ENCODE data around the gene BLOC1S4.

Gene BLOC1S4

GRCh38 chr4:6732441-6733357 lies 16.7 kb downstream of the BLOC1S4 start:
- FAIRE-seq: no peak
- DNase-seq (ENCODE audit: extremely low spot score, insufficient read length, low read depth): no peak

- FAIRE-seq: no peak
- no peak for DNase-seq (ENCODE audit: extremely low spot score, insufficient read length, low read depth)
These were observed 17.6 kb downstream of the BLOC1S4 start for GRCh38 chr4:6733358-6734164.

GRCh38 chr4:6734165-6734786 lies 18.3 kb downstream of the BLOC1S4 start:
- DNase-seq (ENCODE audit: extremely low spot score, insufficient read length, low read depth) (no peak), FAIRE-seq (no peak)

- no peak for FAIRE-seq
- no peak for DNase-seq (ENCODE audit: extremely low spot score, insufficient read length, low read depth)
These were observed 23.9 kb downstream of the BLOC1S4 start for GRCh38 chr4:6739920-6740319.

- no peak for DNase-seq (ENCODE audit: extremely low spot score, insufficient read length, low read depth)
- no peak for FAIRE-seq
These were observed 24.4 kb downstream of the BLOC1S4 start for GRCh38 chr4:6740347-6740746.

GRCh38 chr4:6742507-6742906 lies 26.5 kb downstream of the BLOC1S4 start:
- DNase-seq (ENCODE audit: extremely low spot score, insufficient read length, low read depth) (no peak), FAIRE-seq (peak; percentile 47)

- FAIRE-seq: no peak
These were observed 27.0 kb downstream of the BLOC1S4 start for GRCh38 chr4:6742989-6743388.

GRCh38 chr4:6746721-6747293 lies 30.8 kb downstream of the BLOC1S4 start:
- no peak for DNase-seq (ENCODE audit: extremely low spot score, insufficient read length, low read depth)

More at GRCh38 chr4:6742989-6743388, 27.0 kb downstream of the BLOC1S4 start:
- no peak for DNase-seq (ENCODE audit: extremely low spot score, insufficient read length, low read depth)

GRCh38 chr4:6747294-6748051 lies 31.5 kb downstream of the BLOC1S4 start:
- DNase-seq (ENCODE audit: extremely low spot score, insufficient read length, low read depth) (no peak), FAIRE-seq (no peak)

More at GRCh38 chr4:6746721-6747293, 30.8 kb downstream of the BLOC1S4 start:
- no peak for FAIRE-seq

- DNase-seq (ENCODE audit: extremely low spot score, insufficient read length, low read depth) (no peak), FAIRE-seq (no peak)
These were observed 32.3 kb downstream of the BLOC1S4 start for GRCh38 chr4:6748286-6748685.

- no peak for FAIRE-seq
These were observed 33.6 kb downstream of the BLOC1S4 start for GRCh38 chr4:6749340-6750171.

GRCh38 chr4:6750286-6751221 lies 34.6 kb downstream of the BLOC1S4 start:
- DNase-seq (ENCODE audit: extremely low spot score, insufficient read length, low read depth) (no peak), FAIRE-seq (no peak)

More at GRCh38 chr4:6749340-6750171, 33.6 kb downstream of the BLOC1S4 start:
- no peak for DNase-seq (ENCODE audit: extremely low spot score, insufficient read length, low read depth)

- peak; percentile 46 for FAIRE-seq
- DNase-seq (ENCODE audit: extremely low spot score, insufficient read length, low read depth): no peak
These were observed 35.9 kb downstream of the BLOC1S4 start for GRCh38 chr4:6751611-6752485.

- DNase-seq (ENCODE audit: extremely low spot score, insufficient read length, low read depth) (no peak), FAIRE-seq (no peak)
These were observed 36.5 kb downstream of the BLOC1S4 start for GRCh38 chr4:6752486-6752829.

- no peak for DNase-seq (ENCODE audit: extremely low spot score, insufficient read length, low read depth)
- FAIRE-seq: no peak
These were observed 37.2 kb downstream of the BLOC1S4 start for GRCh38 chr4:6753103-6753560.

GRCh38 chr4:6753891-6754290 lies 37.9 kb downstream of the BLOC1S4 start:
- DNase-seq (ENCODE audit: extremely low spot score, insufficient read length, low read depth) (no peak), FAIRE-seq (no peak)

All from GM18507 (cell line).